GM23248 (cell line): Measurements from ENCODE around the gene BRD3. TPM values are rescaled to one million over a fixed set of nuclear protein-coding genes. Genes with fewer than 3 reads are reported as not detected.
"Not testable (repeated sequence)": the region's sequence is repeated elsewhere in the genome, so short reads cannot be mapped to it uniquely, and the experiment has no call there.

Experiments used
- DNase-seq: peaks from one replicate; pipeline ENCODE4 v3.0.0-alpha.2; 2015
- H2AFZ ChIP-seq: fragments of 200-600 bp; sonication (generic); 2 replicates; pipeline ENCODE4 v1.6.1; 2016; ENCODE audit warnings: antibody characterized with exemption
- H3F3A ChIP-seq: fragments of 200-600 bp; sonication (generic); 2 replicates; pipeline ENCODE4 v1.6.1; 2016; ENCODE audit warnings: mild to moderate bottlenecking, antibody characterized with exemption, mixed run types; ENCODE audit not compliant: insufficient read depth
- H3K27ac ChIP-seq: fragments of 200-600 bp; sonication (generic); 2 replicates; pipeline ENCODE4 v1.5.1; 2016; ENCODE audit warnings: mild to moderate bottlenecking
- H3K27me3 ChIP-seq: fragments of 200-600 bp; sonication (generic); replicated peaks from 2 replicates; pipeline ENCODE4 v1.6.1; 2016; ENCODE audit warnings: mild to moderate bottlenecking; ENCODE audit not compliant: insufficient read depth
- H3K36me3 ChIP-seq: fragments of 200-600 bp; sonication (generic); 2 replicates; pipeline ENCODE4 v1.6.1; 2016; ENCODE audit warnings: low read depth, mild to moderate bottlenecking
- H3K4me1 ChIP-seq: fragments of 200-600 bp; sonication (generic); 2 replicates; pipeline ENCODE4 v1.6.1; 2016; ENCODE audit warnings: mild to moderate bottlenecking; ENCODE audit not compliant: insufficient read depth
- H3K4me2 ChIP-seq: fragments of 200-600 bp; sonication (generic); one replicate; pipeline ENCODE4 v1.6.1; 2016; ENCODE audit warnings: mild to moderate bottlenecking; ENCODE audit not compliant: unreplicated experiment
- H3K4me3 ChIP-seq: fragments of 200-600 bp; sonication (generic); 2 replicates; pipeline ENCODE4 v1.5.1; 2016; ENCODE audit warnings: mild to moderate bottlenecking
- H3K79me2 ChIP-seq: fragments of 200-600 bp; sonication (generic); 2 replicates; pipeline ENCODE4 v1.6.1; 2016; ENCODE audit warnings: mild to moderate bottlenecking; ENCODE audit not compliant: insufficient read depth
- H3K9ac ChIP-seq: fragments of 200-600 bp; sonication (generic); 2 replicates; pipeline ENCODE4 v1.6.1; 2016; ENCODE audit warnings: mild to moderate bottlenecking
- H3K9me2 ChIP-seq: fragments of 200-600 bp; sonication (generic); 2 replicates; pipeline ENCODE4 v1.6.1; 2016; ENCODE audit warnings: mixed run types, mild to moderate bottlenecking, moderate library complexity; ENCODE audit not compliant: insufficient read depth
- H3K9me3 ChIP-seq: fragments of 200-600 bp; sonication (generic); one replicate; pipeline ENCODE4 v1.6.1; 2017; ENCODE audit warnings: low read depth
- H4K20me1 ChIP-seq: fragments of 200-600 bp; sonication (generic); 2 replicates; pipeline ENCODE4 v1.6.0; 2016; ENCODE audit not compliant: insufficient read depth
- EZH2 ChIP-seq: fragments of 200-600 bp; sonication (generic); IDR thresholded peaks from 2 replicates; pipeline ENCODE4 v1.6.1; 2018; ENCODE audit warnings: antibody characterized with exemption, mild to moderate bottlenecking; ENCODE audit not compliant: insufficient read depth, poor library complexity, severe bottlenecking
- EZH2phosphoT487 ChIP-seq: fragments of 200-600 bp; sonication (generic); IDR thresholded peaks from 2 replicates; pipeline ENCODE4 v1.6.1; 2018; ENCODE audit warnings: antibody characterized with exemption, moderate library complexity, mild to moderate bottlenecking, low read depth; ENCODE audit not compliant: insufficient read depth
- WGBS, 2 experiments: methylation state at CpG; one replicate each; pipeline ENCODE4 v1.1.6; 2015 to 2017; ENCODE audit warnings: low lambda C conversion rate in 2 of 2, low coverage in 1 of 2; ENCODE audit errors: missing lambda C conversion rate in 2 of 2; 5-methylcytosine and 5-hydroxymethylcytosine counted together
- in situ Hi-C: fragments of 300-500 bp; cut with MboI; formaldehyde crosslinking; loops from 2 replicates; pipeline ENCODE4 v1.15.0; 2020
- polyA plus RNA-seq: library from polyadenylated mRNA; unstranded; fragments of >200 nt; fragmentation: Nextera tagmentation; extraction: Ambion mirVana; gene quantifications from 2 replicates; pipeline ENCODE4 v1.2.1, GENCODE V29; 2016
- total RNA-seq: library from RNA; depleted of rRNA; stranded (reverse); fragments of >200 nt; shearing (Covaris generic); gene quantifications from 2 replicates; pipeline ENCODE4 v1.2.3, GENCODE V29; 2014

Gene BRD3
- total and polyA plus RNA-seq, 2 experiments from 2014 or later: 5.5 to 25.6 TPM

- Histone ChIP-seq H3K9ac (no peak overlapping the region), H3K9me2 (no peaks in the 10 kb centered on the region), H3K79me2 (no peaks in the 10 kb centered on the region), H3K9me3 (no peaks in the 10 kb centered on the region), H3K27ac (no peak overlapping the region), H3F3A (no peaks in the 10 kb centered on the region), H3K27me3 (0 out of 2 replicates have a peak, but pooled peaks cover 4% of the 10 kb centered on the region), H3K4me3 (no peak overlapping the region), H3K36me3 (no peaks in the 10 kb centered on the region), H3K4me1 (no peaks in the 10 kb centered on the region), H4K20me1 (no peaks in the 10 kb centered on the region), H2AFZ (no peak overlapping the region), H3K4me2 (no peak overlapping the region)
- WGBS, 2 experiments: 47 to 55% methylated on average over 11 of the region's 11 CpGs
- in situ Hi-C loops: loop anchor here (25.0 kb wide), 1 partner anchor 314 kb away; no protein-coding TSS in a partner anchor
- TF ChIP-seq EZH2phosphoT487: no peak
- no peak for TF ChIP-seq EZH2
- no peak for DNase-seq
Measured at GRCh38 chr9:134101623-134102149, 33.9 kb upstream of the BRD3 start.

GRCh38 chr9:134101133-134101532 is 33.3 kb upstream of the BRD3 start:
- not testable (repeated sequence) for H3K4me2 ChIP-seq, H3F3A ChIP-seq, H3K4me1 ChIP-seq, H3K9ac ChIP-seq, H3K9me2 ChIP-seq, H3K79me2 ChIP-seq, H3K27ac ChIP-seq, H4K20me1 ChIP-seq, H3K27me3 ChIP-seq, DNase-seq, H2AFZ ChIP-seq, H3K9me3 ChIP-seq, H3K36me3 ChIP-seq, H3K4me3 ChIP-seq
- 36 to 43% methylated on average over 4 to 6 of the region's 6 CpGs for WGBS, 2 experiments
- in situ Hi-C loops: loop anchor here (25.0 kb wide), 1 partner anchor 314 kb away; no protein-coding TSS in a partner anchor

- no peak for DNase-seq
- H4K20me1 ChIP-seq: no peaks in the 10 kb centered on the region
- H3K4me1 ChIP-seq: no peaks in the 10 kb centered on the region
- H3F3A ChIP-seq: no peaks in the 10 kb centered on the region
- no peaks in the 10 kb centered on the region for H3K9me3 ChIP-seq
- no peak overlapping the region for H3K27ac ChIP-seq
- H3K36me3 ChIP-seq: no peaks in the 10 kb centered on the region
- H3K4me2 ChIP-seq: no peak overlapping the region
- no peak overlapping the region for H3K9ac ChIP-seq
- H3K27me3 ChIP-seq: peaks cover 4% of the 10 kb centered on the region; the same call in 1 of the 2 replicates
- WGBS, 2 experiments: 67 to 71% methylated on average over 5 of the region's 5 CpGs
- in situ Hi-C loops: loop anchor here (25.0 kb wide), 1 partner anchor 313 kb away; no protein-coding TSS in a partner anchor
- no peaks in the 10 kb centered on the region for H3K79me2 ChIP-seq
- no peaks in the 10 kb centered on the region for H3K9me2 ChIP-seq
- no peak for TF ChIP-seq EZH2phosphoT487
- no peak for TF ChIP-seq EZH2
- H2AFZ ChIP-seq: no peak overlapping the region
- no peak overlapping the region for H3K4me3 ChIP-seq
Measured at GRCh38 chr9:134100040-134100439, 32.2 kb upstream of the BRD3 start.

DNA sequence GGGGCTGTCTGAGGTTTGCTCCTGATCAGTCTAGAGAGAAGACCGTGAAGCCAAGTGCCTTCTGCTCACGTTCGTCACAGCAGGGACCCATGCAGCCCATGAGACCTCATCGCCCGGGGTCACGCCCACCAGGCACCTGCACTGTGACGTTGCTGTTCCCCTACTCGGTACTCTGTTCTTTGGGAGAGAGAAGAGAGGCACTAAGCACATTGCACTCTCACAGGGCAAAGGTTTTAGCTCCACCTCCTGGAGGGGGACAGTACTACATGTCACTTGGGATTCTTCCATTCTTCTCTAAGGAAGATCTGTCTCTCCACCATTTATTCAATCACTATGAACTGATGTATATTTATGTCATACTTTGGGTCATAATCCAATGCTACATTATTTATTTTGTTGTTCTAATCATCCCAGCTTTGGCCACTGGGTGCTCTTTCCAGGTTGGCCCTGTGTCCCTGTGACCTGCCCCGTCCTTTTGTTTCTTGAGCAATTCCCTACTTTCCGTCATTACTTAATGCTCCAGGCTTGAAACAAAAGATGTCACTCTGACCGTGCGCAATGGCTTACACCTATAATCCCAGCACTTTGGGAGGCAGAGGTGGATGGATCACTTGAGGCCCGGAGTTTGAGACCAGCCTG is 31.4 kb upstream of the BRD3 start:
- no peaks in the 10 kb centered on the region for H3K9me2 ChIP-seq
- no peak overlapping the region for H3K27ac ChIP-seq
- no peaks in the 10 kb centered on the region for H3K79me2 ChIP-seq
- no peaks in the 10 kb centered on the region for H3K9me3 ChIP-seq
- in situ Hi-C loops: no loop called here
- H4K20me1 ChIP-seq: no peaks in the 10 kb centered on the region
- no peak overlapping the region for H2AFZ ChIP-seq
- H3K4me3 ChIP-seq: no peak overlapping the region
- H3K4me2 ChIP-seq: no peak overlapping the region
- DNase-seq: peak; percentile 40
- H3K9ac ChIP-seq: no peak overlapping the region
- no peaks in the 10 kb centered on the region for H3K4me1 ChIP-seq
- TF ChIP-seq EZH2 (no peak), EZH2phosphoT487 (no peak)
- WGBS, 2 experiments: 28 to 35% methylated on average over 13 of the region's 13 CpGs
- H3F3A ChIP-seq: no peaks in the 10 kb centered on the region
- H3K36me3 ChIP-seq: no peaks in the 10 kb centered on the region
- H3K27me3 ChIP-seq: peaks cover 4% of the 10 kb centered on the region; the same call in 1 of the 2 replicates
